Activated CD4-positive, alpha-beta T cell treated with anti-CD3 and anti-CD28 coated beads, Interleukin-2, amount 10 ng/mL, durations not matched to agents 7 days and 5 days (primary cell): Measurements from ENCODE around the gene ASTN2. TPM values are rescaled to one million over a fixed set of nuclear protein-coding genes. Genes with fewer than 3 reads are reported as not detected.
"Not testable (repeated sequence)": the region's sequence is repeated elsewhere in the genome, so short reads cannot be mapped to it uniquely, and the experiment has no call there.

ENCODE experiments used
- CTCF ChIA-PET: fragments of 350-600 bp; sonication (Branson Sonifier 250); formaldehyde crosslinking; loops from one replicate; lab custom pipeline; 2021; ENCODE audit warnings: antibody characterized with exemption; lab: Charles Lee
- POLR2A ChIA-PET: fragments of 350-600 bp; sonication (Branson Sonifier 250); formaldehyde crosslinking; loops from one replicate; lab custom pipeline; 2021; ENCODE audit warnings: antibody characterized with exemption; lab: Charles Lee
- DNase-seq: peaks from one replicate; pipeline ENCODE4 v3.0.0-alpha.2; 2020
- H3K27ac Mint-ChIP-seq: one replicate; pipeline ENCODE4 v1.8.0; 2021; ENCODE audit warnings: mild to moderate bottlenecking, moderate library complexity, mixed read lengths
- H3K27me3 Mint-ChIP-seq: one replicate; pipeline ENCODE4 v1.8.0; 2021; ENCODE audit warnings: mixed read lengths
- H3K36me3 Mint-ChIP-seq: one replicate; pipeline ENCODE4 v1.8.0; 2021; ENCODE audit warnings: low read depth, mixed read lengths
- H3K4me1 Mint-ChIP-seq: one replicate; pipeline ENCODE4 v1.8.0; 2021; ENCODE audit warnings: mixed read lengths
- H3K4me3 Mint-ChIP-seq: one replicate; pipeline ENCODE4 v1.8.0; 2021; ENCODE audit warnings: mild to moderate bottlenecking, moderate library complexity, mixed read lengths
- H3K9me3 Mint-ChIP-seq: one replicate; pipeline ENCODE4 v1.8.0; 2021; ENCODE audit warnings: mixed read lengths
- total RNA-seq, 2 experiments: library from RNA; stranded (reverse); gene quantifications; one replicate each; pipeline ENCODE4 v1.2.3, GENCODE V29; 2021

Gene ASTN2
- total RNA-seq, 2 experiments from 2014 or later: 3.2 to 4.1 TPM

- Mint-ChIP-seq H3K4me1 (no peaks in the 10 kb centered on the region), H3K4me3 (no peak overlapping the region), H3K27me3 (no peaks in the 10 kb centered on the region), H3K36me3 (no peaks in the 10 kb centered on the region), H3K27ac (no peak overlapping the region), H3K9me3 (no peaks in the 10 kb centered on the region)
- CTCF ChIA-PET: interaction anchor here (0.7 kb wide), 1 partner anchor 1941 kb away, joined by 4 read pairs; no protein-coding TSS in a partner anchor
- POLR2A ChIA-PET: no interaction called here
- DNase-seq: no peak
These were observed 570.2 kb downstream of the ASTN2 start for GRCh38 chr9:116844621-116845020.

- ChIA-PET POLR2A (no interaction called here), CTCF (interaction anchor here (0.7 kb wide), 1 partner anchor 1942 kb away, joined by 4 read pairs; no protein-coding TSS in a partner anchor)
- H3K9me3 Mint-ChIP-seq: no peaks in the 10 kb centered on the region
- no peak overlapping the region for H3K27ac Mint-ChIP-seq
- no peaks in the 10 kb centered on the region for H3K27me3 Mint-ChIP-seq
- H3K4me1 Mint-ChIP-seq: no peaks in the 10 kb centered on the region
- H3K36me3 Mint-ChIP-seq: no peaks in the 10 kb centered on the region
- DNase-seq: no peak
- no peak overlapping the region for H3K4me3 Mint-ChIP-seq
These were observed 570.8 kb downstream of the ASTN2 start for GRCh38 chr9:116843863-116844620.

- POLR2A ChIA-PET: no interaction called here
These were observed 572.2 kb downstream of the ASTN2 start for GRCh38 chr9:116842658-116843057.

GRCh38 chr9:116838468-116838867 is 576.4 kb downstream of the ASTN2 start:
- H3K9me3 Mint-ChIP-seq, H3K4me3 Mint-ChIP-seq, H3K36me3 Mint-ChIP-seq, POLR2A ChIA-PET, H3K27ac Mint-ChIP-seq, CTCF ChIA-PET, H3K27me3 Mint-ChIP-seq, DNase-seq, H3K4me1 Mint-ChIP-seq: not testable (repeated sequence)

More at GRCh38 chr9:116842658-116843057, 572.2 kb downstream of the ASTN2 start:
- no peak overlapping the region for H3K27ac Mint-ChIP-seq
- no peaks in the 10 kb centered on the region for H3K4me1 Mint-ChIP-seq
- no peak for DNase-seq
- H3K27me3 Mint-ChIP-seq: no peaks in the 10 kb centered on the region
- CTCF ChIA-PET: no interaction called here
- no peaks in the 10 kb centered on the region for H3K9me3 Mint-ChIP-seq
- no peaks in the 10 kb centered on the region for H3K36me3 Mint-ChIP-seq
- no peak overlapping the region for H3K4me3 Mint-ChIP-seq

DNA sequence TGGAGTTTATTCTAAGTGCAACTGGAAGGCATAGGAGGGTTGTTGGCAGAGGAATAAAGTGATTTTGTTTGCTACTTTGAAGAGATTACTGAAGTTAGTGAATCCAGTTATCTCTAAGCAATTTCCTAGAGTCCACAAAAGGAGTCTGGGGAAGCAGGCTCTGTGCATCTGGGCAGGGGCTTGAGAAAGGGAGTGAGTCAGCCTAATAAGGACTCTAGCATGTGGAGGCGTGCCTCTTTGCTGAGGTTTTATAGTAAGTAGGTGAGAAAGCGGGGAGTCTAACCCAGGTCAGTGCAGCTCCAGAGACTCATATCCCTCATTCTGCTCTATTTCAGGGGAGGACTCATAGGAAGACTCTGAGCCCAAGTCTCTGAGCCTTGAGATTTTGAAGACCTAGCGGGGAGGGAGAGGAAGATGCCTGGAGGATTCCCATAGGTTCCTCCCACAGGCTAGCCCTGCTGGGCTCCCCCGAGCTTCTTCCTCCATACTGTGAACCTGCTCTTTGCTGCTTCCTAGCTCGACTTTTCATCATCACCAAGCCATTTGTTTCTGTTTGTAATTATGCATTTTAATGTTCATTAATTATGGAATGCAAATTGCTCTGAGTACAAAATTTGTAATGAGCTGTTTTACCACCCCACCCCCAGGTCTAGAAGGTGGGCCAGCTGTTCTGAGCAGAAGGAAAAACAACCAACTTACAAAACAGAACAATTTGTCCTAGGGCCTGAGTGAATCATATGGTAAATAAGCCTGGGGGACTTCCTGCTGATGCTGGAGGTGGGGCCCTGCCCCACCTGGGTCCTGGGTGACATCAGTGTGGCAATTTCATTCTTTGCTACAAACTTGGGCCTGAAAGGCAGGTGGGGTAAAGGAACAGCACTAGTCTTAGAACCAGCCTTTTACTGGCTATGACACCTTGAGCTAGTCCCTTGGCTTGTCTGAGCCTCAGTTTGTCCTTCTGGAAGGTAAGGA is 577.6 kb downstream of the ASTN2 start:
- Mint-ChIP-seq H3K27ac (no peak overlapping the region), H3K27me3 (peaks cover 3% of the 10 kb centered on the region), H3K36me3 (no peaks in the 10 kb centered on the region), H3K9me3 (no peaks in the 10 kb centered on the region), H3K4me1 (no peaks in the 10 kb centered on the region), H3K4me3 (no peak overlapping the region)
- POLR2A ChIA-PET: no interaction called here
- no peak for DNase-seq
- CTCF ChIA-PET: no interaction called here

GRCh38 chr9:116830321-116830720 is 584.5 kb downstream of the ASTN2 start:
- H3K27ac Mint-ChIP-seq, CTCF ChIA-PET, H3K9me3 Mint-ChIP-seq, POLR2A ChIA-PET, DNase-seq, H3K36me3 Mint-ChIP-seq, H3K4me1 Mint-ChIP-seq, H3K4me3 Mint-ChIP-seq, H3K27me3 Mint-ChIP-seq: not testable (repeated sequence)

DNA sequence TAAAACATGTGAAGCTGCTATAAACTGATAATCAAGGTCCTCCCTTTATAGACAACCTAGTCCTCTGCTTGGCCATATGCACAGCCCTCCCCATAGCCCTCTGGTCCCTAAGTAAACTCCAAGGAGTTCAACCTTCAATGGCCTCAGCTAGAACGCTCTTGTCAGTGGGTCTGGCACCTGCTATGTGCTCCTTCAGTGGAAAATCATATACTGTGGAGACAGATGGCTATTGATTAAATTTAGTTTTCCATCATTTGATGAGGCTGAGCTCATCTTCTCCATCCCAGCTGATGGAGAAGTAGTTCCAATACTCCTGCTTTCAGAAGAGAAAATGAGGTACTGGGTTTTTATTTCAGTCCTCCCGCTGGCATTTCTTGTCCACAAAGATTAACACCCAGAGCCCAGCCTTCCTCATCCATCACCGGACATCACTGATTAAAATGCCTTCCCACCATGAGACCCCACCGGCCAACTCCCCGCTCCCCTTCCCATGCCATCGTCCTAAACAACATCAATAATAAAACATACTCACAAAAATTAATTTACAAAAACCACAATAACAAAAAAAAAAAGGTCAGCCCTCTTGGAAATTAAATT is 593.1 kb downstream of the ASTN2 start:
- Mint-ChIP-seq H3K36me3 (no peaks in the 10 kb centered on the region), H3K27me3 (no peaks in the 10 kb centered on the region), H3K27ac (no peak overlapping the region), H3K4me3 (no peak overlapping the region), H3K4me1 (no peaks in the 10 kb centered on the region), H3K9me3 (no peaks in the 10 kb centered on the region)
- no peak for DNase-seq
- CTCF ChIA-PET: no interaction called here
- POLR2A ChIA-PET: no interaction called here

GRCh38 chr9:116819116-116819515 is 595.7 kb downstream of the ASTN2 start:
- no peaks in the 10 kb centered on the region for H3K4me1 Mint-ChIP-seq
- no peak for DNase-seq
- POLR2A ChIA-PET: no interaction called here
- CTCF ChIA-PET: no interaction called here
- no peak overlapping the region for H3K4me3 Mint-ChIP-seq
- H3K9me3 Mint-ChIP-seq: no peaks in the 10 kb centered on the region
- no peaks in the 10 kb centered on the region for H3K36me3 Mint-ChIP-seq
- H3K27me3 Mint-ChIP-seq: no peaks in the 10 kb centered on the region
- H3K27ac Mint-ChIP-seq: no peak overlapping the region

GRCh38 chr9:116817762-116818161 is 597.1 kb downstream of the ASTN2 start:
- no peak overlapping the region for H3K27ac Mint-ChIP-seq
- no peaks in the 10 kb centered on the region for H3K9me3 Mint-ChIP-seq
- no peaks in the 10 kb centered on the region for H3K27me3 Mint-ChIP-seq
- no peaks in the 10 kb centered on the region for H3K4me1 Mint-ChIP-seq
- no peaks in the 10 kb centered on the region for H3K36me3 Mint-ChIP-seq
- no peak overlapping the region for H3K4me3 Mint-ChIP-seq
- DNase-seq: no peak
- POLR2A ChIA-PET: no interaction called here
- CTCF ChIA-PET: no interaction called here

- CTCF ChIA-PET: no interaction called here
- no peak for DNase-seq
- Mint-ChIP-seq H3K4me1 (no peaks in the 10 kb centered on the region), H3K36me3 (no peaks in the 10 kb centered on the region), H3K4me3 (no peak overlapping the region), H3K27me3 (no peaks in the 10 kb centered on the region), H3K9me3 (no peaks in the 10 kb centered on the region), H3K27ac (no peak overlapping the region)
- POLR2A ChIA-PET: no interaction called here
These were observed 598.4 kb downstream of the ASTN2 start for GRCh38 chr9:116816484-116816883.

DNA sequence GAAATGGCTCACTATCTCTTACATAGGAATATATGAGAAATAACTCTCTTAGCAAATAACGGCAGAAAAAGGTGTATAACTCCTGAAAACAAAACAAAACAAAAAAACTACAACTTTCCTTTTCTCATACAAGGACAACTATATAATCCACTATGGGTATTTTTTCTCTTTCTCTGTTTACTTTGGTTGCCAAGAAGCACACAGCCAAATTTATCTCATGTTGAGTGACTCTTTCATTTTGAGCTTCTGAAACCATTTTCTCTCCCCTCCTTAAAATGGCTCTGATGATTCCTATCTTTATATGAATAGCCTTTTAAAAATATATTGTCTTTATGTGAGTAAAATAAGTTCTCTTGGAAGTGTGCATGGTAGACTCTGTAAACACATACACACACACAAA is 599.0 kb downstream of the ASTN2 start:
- ChIA-PET POLR2A (no interaction called here), CTCF (no interaction called here)
- Mint-ChIP-seq H3K4me3 (no peak overlapping the region), H3K27ac (no peak overlapping the region), H3K9me3 (no peaks in the 10 kb centered on the region), H3K4me1 (no peaks in the 10 kb centered on the region), H3K27me3 (no peaks in the 10 kb centered on the region), H3K36me3 (no peaks in the 10 kb centered on the region)
- DNase-seq: no peak

- POLR2A ChIA-PET: no interaction called here
- Mint-ChIP-seq H3K27me3 (no peaks in the 10 kb centered on the region), H3K4me1 (no peaks in the 10 kb centered on the region), H3K4me3 (no peak overlapping the region), H3K36me3 (no peaks in the 10 kb centered on the region), H3K9me3 (no peaks in the 10 kb centered on the region), H3K27ac (no peak overlapping the region)
- no peak for DNase-seq
- CTCF ChIA-PET: interaction anchor here (1.5 kb wide), 1 partner anchor 12 kb away, joined by 3 read pairs; no protein-coding TSS in a partner anchor
These were observed 601.9 kb downstream of the ASTN2 start for GRCh38 chr9:116813031-116813300.
